GM21367 (cell line): ENCODE data around the gene CNPY3.
"Not testable (repeated sequence)": the region's sequence is repeated elsewhere in the genome, so short reads cannot be mapped to it uniquely, and the experiment has no call there.

ENCODE experiments used
- ATAC-seq: cut with Tn5 transposase; IDR thresholded peaks from one replicate; pipeline ENCODE4 v1.9.1; 2021; ENCODE audit not compliant: unreplicated experiment

CNPY3 gene

DNA sequence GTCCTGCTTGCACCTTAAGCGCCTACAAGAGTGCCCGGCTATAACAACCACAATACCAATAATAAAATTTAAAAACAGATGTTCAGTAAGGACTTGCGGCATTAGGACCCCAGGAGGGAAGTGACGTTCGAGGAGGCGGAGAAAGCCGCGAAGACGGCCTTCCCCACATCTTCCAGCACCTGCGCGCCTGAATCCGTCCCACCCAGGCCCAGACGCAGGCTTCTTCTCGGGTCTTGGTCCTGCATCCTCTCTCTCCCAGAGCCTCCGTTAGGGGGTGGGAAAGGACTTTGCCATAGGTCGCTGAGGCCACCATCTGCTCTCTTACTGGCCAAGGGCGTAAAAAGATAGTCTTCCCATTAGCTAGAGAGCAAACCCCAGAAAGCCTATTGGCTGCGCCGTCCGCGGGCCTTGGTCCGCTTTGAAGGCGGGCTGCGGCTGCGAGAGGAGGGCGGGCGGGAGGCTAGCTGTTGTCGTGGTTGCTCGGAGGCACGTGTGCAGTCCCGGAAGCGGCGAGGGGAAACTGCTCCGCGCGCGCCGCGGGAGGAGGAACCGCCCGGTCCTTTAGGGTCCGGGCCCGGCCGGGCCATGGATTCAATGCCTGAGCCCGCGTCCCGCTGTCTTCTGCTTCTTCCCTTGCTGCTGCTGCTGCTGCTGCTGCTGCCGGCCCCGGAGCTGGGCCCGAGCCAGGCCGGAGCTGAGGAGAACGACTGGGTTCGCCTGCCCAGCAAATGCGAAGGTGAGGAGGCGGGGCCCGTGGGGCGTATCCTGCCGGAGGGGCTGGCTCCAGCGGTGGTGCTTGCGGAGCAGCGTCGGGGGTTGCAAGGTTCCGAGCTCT is at the start of gene CNPY3:
Gene CNPY3, plus strand, starts transcription at position 495 of the 835 bp plus-strand sequence. Its CDS starts 91 bp downstream, at position 586.
- ATAC-seq: peak; percentile 66

DNA sequence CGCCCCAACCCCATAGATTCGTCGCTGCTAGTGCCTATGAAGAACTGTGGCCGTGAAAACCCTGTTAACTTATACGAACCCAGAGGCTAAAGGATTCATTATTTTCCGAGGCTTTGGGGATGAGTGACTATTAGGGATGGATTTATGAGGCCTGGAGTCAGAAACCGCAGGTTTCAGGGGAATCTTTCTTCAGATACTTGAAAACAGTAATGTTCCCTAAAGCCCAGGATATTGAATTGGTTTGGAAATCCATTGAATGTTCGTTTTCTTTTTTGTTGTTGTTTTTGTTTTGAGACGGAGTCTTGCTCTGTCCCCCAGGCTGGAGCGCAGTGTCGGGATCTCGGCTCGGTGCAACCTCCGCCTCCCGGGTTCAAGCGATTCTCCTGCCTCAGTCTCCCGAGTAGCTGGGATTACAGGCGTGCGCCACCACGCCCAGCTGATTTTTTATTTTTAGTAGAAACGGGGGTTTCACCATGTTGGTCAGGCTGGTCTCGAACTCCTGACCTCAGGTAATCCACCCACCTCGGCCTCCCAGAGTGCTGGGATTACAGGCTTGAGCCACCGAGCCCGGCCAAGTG is 49.0 kb upstream of the CNPY3 start:
- not testable (repeated sequence) for ATAC-seq

DNA sequence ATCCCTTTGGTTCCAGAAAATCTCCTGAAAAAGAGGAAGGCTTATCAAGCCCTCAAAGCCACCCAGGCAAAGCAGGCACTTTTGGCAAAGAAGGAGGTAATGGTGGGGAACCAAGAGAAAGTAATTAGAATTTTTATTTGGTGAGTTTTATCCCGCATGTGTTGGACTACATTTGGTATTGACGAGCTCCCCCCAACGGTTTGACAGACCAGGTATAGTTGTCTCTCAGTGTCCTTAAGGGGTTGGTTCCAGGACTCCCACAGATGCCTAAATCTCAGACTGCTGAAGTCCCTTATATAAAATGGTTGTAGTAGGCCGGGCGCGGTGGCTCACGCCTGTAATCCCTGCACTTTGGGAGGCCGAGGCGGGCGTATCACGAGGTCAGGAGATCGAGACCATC is 48.4 kb upstream of the CNPY3 start:
- not testable (repeated sequence) for ATAC-seq

DNA sequence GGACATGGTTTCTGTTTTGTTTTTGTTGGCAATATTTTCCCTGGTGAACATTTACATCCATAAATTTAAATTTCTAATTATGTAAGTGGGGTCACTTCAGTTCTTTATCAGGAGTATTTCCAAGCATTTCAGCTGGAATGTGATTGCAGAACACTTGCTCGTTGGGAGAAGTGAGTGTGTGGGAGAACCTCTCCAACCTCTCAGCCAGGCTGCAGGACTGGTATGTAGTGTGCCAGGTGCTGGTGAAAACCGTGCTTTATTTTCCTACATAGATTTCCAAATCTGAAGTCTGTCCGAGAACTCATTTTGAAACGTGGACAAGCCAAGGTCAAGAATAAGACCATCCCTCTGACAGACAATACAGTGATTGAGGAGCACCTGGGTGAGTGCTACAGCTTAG is 43.6 kb upstream of the CNPY3 start:
- no peak for ATAC-seq

DNA sequence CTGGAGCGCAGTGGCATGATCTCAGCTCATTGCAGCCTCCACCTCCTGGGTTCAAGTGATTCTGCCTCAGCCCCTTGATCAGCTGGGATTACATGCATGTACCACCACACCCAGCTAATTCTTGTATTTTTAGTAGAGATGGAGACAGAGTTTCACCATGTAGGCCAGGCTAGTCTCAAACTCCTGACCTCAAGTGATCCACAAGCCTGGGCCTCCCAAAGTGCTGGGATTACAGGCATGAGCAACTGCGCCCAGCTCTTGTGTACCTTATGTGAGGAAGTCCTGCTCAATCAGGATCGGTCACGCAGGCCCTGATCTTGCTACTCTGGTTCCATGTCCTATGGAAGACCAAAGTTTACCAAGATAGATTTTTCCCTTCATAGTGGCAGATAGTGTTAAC is 41.1 kb upstream of the CNPY3 start:
- not testable (repeated sequence) for ATAC-seq

DNA sequence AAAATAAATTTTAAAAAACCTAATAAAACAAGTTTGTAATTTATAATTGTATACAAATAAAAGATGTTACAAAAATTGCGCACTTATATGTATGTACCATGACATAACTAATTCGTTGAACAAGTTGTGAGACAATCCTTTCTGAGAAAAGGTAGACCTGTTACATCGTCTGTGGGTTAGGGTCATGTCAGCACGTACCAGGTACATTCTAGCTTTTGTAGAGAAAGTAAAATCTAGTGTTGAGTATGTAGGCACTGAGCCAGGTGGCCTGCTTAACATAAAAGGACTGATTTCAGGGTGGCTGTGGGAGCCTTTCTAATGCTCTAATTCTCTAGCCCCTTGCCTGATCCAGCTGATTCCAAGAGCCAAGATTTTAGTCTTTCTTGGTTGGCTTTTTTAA is 39.5 kb upstream of the CNPY3 start:
- no peak for ATAC-seq

DNA sequence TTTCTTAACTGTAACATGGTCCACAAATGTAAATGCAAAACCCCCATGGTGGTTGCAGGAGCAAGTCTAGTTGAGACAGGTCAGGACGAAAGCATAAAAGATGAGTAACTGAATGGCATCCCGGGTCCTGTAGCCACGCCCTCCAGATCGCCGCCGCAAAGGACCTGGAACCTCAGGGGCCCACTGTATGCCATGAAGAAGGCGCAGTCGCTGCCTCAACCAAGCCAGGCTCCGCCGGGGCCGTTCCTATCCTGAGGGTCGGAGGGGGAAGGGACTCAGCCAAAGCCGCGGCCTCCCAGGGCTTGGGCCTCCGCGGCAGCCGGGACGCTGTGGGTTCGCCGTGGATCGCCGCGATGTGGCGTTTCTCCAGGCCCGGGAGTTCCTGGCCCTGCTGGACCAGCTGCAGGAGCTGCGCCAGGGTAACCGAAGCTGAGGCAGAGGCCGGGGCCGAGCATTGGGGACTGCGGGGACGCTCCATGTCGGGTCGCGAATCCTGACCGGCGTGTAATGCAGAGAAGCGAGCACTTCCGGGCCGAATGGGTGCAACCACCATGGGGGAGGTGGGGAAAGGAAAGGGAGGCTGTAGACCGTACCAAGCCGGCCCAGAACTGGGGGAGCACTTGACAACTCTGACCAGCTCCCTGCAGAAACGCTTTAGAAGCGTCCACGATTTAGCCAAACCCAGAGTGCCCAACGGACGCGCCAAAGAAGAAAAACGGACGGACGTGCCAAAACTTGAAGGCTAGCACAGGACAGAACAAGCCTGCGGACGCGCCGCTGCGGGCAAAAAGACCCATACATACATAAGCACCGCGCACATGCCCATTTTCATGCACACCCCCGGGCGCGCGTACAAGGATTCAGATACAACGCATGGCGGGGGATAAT is 38.7 kb upstream of the CNPY3 start:
- ATAC-seq: peak; percentile 84

DNA sequence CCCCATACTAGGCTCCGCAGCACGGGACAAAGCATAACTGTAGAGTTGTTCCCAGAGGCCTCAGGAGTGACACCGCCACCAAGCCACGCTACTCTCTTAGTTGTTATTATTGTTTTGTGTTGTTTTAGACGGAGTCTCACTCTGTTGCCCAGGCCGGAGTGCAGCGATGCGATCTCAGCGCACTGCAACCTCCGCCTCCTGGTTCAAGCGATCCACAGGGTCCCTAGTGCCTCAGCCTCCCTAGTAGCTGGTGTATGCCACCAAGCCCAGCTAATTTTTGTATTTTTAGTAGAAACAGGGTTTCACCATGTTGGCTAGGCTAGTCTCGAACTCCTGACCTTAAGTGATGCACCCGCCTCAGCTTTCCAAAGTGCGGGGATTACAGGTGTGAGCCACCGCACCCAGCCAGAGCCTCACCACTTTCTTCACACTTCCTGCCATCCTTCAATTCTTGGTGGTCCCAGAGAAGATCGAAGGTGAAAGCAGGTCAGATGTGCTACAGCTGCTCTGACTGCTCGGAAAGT is 38.0 kb upstream of the CNPY3 start:
- no peak for ATAC-seq

DNA sequence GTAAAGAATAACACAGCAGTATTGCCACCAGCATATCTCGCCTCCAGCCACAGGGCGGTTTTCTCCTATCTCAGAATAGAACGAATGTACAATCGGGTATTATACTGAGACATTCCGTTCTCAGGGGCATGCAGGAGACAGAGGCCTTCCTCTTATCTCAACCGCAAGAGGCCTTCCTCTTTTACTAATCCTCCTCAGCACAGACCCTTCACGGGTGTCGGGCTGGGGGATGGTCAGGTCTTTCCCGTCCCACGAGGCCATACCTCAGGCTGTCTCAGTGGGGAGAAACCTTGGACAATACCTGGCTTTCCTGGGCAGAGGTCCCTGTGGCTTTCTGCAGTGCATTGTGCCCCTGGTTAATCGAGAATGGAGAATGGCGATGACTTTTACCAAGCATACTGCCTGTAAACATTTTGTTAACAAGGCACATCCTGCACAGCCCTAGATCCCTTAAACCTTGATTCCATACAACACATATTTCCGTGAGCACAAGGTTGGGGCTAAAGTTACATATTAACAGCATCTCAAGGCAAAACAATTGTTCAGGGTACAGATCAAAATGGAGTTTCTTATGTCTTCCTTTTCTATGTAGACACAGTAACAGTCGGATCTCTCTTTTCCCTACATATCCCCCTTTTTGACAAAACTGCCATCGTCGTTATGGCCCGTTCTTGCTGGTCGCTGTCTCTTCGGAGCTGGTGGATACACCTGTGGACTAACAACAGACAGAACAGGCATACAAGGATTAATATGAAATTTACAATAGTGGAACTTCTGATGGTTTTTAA is 35.0 kb upstream of the CNPY3 start:
- not testable (repeated sequence) for ATAC-seq

DNA sequence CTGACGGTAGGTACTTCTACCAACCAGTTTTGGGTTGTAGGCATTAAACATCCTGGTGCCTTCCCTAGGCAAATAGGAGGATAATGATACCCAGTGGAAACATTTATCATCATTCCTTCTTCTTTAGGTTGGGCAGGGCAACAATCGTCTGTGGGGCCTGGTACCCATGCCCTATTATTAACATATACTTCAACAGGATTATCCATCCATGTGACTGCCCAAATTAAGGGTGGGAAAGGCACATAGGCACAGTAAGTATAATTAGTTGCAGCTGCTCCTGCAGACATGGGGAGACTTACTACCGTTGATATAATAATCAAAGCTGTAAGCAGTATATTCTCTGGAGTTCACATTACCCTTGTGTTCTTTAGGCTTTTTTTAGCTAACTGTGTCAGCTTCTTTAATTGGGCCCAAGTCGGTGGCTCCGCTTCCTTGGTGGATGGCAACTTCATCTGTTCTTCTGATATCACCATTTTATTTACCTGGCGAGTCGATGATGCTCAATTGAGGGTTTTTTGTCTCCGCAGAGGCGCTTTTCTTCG is 33.0 kb upstream of the CNPY3 start:
- ATAC-seq: no peak

DNA sequence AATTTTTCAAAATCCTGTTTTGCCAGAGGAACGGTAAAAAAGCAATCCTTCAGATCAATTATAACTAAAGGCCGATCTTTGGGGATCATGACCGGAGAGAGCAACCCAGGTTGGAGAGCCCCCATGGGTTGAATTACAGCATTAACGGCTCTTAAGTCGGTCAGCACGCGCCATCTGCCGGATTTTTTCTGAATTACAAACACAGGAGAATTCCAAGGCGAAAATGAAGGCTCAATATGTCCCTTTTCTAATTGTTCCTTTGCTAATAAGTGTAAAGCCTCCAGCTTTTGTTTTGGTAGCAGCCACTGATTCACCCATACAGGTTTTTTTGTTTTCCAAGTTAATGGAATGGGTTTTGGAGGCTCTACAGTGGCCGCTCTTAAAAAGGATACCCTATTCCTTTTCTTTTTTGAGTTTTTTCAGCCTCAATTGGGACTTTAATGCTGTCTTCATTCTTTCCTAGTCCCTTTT is 30.4 kb upstream of the CNPY3 start:
- no peak for ATAC-seq

DNA sequence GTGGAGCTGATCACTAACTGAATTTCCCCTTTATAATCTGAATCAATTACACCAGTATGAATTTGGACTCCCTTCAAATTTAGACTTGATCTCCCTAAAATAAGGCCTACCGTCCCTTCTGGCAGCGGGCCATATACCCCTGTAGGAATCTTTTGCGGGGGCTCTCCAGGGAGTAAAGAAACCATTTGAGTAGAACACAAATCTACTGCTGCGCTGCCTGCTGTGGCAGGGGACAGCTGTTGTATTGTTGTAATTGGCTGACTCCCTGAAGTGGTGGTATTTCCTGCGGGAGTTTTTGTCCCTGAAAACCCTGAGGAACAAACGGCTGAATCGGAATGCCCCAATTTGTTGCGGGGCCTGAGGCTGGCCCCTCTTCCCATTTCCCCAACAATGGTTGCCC is 29.4 kb upstream of the CNPY3 start:
- no peak for ATAC-seq

DNA sequence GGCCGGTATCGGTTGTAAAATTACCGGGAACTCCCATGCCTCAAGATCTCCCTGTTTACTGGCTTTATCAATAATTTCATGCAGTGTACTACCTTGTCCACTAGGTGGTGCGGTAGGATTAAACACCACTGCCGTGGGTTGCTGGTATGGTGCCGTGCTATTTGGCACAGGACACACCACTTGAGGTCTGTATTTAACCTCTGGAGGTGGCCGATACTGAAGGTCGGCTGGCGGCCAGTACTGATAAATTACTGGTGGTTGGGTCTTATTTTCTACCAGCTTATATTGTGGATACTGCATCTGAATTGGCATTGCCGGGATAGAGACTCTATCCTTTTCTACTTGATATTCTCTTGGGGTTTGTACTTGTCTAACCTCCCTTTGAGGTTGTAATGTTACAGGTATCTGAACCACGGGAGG is 27.7 kb upstream of the CNPY3 start:
- peak; percentile 53 for ATAC-seq

DNA sequence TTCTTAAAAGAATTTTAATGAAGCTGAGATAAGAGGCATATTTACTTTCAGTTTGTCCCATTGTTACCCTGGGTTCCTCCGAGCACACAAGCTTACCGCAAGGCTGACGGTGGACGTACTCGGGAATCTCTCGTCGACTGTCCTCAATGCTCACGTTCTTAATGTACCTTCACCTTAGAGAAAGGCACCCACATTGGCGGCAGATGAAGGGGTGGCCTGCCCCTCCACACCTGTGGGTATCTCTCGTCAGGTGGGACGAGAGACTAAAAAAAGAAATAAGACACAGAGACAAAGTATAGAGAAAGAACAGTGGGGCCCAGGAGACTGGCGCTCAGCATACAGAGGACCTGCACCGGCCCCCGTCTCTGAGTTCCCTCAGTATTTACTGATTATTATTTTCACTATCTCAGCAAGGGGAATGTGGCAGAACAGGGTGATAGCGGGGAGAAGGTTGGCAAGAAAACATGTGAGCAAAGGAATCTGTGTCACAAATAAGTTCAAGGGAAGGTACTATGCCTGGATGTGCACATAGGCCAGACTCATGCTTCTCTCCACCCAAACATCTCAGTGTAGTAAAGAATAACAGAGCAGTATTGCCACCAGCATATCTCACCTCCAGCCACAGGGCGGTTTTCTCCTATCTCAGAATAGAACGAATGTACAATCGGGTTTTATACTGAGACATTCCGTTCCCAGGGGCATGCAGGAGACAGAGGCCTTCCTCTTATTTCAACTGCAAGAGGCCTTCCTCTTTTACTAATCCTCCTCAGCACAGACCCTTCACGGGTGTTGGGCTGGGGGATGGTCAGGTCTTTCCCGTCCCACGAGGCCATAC is 26.6 kb upstream of the CNPY3 start:
- not testable (repeated sequence) for ATAC-seq

DNA sequence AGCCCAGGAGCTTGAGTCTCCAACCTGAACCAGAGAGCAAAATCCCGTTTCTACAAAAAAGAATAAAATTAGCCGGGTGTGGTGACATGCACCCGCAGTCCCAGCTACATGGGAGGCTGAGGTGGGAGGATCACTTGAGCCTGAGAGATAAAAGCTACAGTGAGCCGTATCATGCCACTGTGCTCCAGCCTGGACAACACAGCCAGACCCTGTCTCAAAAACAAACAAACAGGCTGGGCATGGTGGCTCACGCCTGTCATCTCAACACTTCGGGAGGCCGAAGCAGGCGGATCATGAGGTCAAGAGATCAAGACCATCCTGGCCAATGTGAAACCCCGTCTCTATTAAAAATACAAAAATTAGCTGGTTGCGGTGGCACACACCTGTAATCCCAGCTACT is 24.8 kb upstream of the CNPY3 start:
- ATAC-seq: no peak

DNA sequence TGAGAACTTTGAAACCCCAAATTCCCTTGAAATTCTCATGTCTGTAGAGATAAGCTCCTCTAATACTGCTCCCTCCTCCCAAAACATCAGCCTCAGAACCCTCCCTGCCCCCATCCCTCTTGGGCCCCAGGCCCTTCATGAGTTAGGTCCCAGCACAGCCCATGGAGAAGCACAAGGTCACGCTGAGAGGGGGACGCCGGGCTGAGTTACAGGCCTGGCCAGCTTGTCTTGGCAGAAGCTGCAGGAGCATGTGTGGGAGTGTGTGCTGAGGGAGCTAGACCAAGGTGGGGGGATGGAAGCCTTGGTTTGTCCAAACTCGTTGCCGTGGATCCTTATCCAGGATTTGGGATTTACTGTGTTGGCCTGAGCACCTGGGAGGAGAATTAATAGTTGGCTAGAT is 21.9 kb upstream of the CNPY3 start:
- no peak for ATAC-seq

DNA sequence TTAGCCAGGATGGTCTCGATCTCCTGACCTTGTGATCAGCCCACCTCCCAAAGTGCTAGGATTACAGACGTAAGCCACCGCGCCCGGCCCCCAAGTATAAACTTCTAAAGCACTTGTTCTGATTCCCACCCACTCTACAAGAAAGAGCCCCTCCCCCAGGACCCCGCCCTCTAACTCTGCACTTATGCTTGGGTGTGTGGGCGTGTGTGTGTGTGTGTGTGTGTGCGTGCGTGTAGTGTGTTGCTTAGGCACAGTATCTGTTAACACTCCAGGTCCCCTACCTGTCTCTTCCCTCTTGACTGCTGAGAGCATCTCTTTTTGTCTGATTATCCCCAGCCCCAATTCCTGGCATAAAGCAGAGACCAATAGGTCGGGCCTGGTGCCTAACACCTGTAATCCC is 19.4 kb upstream of the CNPY3 start:
- ATAC-seq: no peak

DNA sequence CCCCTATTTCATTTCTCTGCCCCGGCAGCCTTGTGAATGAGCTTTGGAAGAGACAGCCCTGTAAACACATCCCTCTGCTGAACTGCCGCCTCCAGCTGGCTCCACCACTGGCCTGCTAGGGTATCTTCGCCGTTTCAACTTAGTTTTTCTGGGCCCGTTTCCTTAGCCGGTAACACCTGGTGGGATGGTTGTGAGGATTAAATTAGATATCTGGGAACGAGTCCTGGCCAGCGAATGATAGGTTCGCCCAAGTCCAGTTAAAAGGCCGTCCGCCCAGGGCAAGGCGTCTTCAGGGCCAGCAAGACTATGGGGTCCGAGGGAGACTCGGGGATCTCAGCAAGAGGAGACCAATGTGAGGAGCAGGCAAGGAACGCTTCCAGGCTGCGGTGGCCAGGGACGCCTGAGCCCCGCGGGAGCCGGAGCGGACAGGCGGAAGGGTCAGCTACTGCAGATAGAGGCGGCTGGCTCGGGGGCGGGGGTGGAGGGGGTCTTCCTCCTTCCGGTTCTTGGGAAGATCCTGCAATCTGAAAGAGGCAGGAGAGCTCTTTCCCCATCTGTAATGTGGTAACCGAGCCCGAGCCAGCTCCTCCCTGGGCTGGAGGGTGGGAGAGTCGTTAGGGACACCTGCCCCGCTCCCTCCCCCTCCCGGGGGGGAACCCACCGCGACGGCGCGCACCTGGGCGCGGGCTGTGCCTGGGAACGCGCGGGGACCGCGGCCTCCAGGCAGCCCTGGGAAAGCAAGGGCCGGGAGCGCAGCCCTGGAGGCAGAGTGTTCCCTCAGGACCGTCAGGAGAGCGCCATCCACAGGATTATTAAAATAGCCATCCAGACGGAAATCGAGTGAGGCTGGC is 17.9 kb upstream of the CNPY3 start:
- no peak for ATAC-seq
